ENCODE data around the gene ZNF407.

DNA sequence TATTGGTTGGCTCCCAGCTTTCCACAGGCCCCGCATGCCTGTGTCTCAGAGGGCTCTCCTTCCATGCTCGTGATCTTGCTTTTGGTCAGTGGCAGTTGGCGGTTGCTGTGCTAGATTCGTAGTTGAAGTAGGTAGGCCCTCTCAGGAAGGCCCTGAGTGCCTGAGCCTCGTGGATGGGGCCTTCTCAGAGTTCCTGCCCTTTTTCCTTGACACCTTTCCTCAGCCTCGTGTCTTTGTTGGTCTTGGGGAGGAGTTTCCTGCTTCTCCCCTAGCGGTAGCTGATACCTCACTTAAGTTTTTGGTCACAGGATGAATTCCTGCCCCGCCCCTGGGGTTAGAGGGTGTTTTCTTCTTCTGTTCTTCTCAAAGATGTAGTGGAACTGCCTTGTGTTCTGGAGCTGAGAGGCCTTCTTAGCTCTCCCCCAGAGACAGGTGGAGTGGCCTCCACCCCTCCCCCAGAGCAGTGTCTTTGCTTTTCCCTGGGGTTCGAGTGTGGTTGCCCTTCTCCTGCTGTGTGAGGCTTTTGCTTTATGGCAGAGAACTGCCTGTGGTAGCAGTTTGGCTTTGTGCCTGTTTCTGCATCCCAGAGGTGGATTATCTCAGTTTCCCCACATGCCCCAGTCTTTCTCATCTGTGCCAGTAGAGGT, 94.8 kb downstream of the ZNF407 start:
- no peak for TF ChIP-seq SUZ12 (IDR thresholded peaks at IDR 0.05)
- no peak for TF ChIP-seq FOXM1 (IDR thresholded peaks at IDR 0.05; ENCODE audit: borderline replicate concordance)
- no peak for TF ChIP-seq TARDBP (IDR thresholded peaks at IDR 0.05)
- TF ChIP-seq SP1 (IDR thresholded peaks at IDR 0.05) = no peak
- TF ChIP-seq FOXK2 (IDR thresholded peaks at IDR 0.05) = no peak
